SK-N-SH (cell line): ENCODE results near the gene NOL4L. TPM values are rescaled to one million over a fixed set of nuclear protein-coding genes. Genes with fewer than 3 reads are reported as not detected.
A peak's percentile ranks its signal among the peaks of the same experiment; 100 is the strongest.

Experiments used
- CTCF ChIA-PET: fragments of 300-600, 350-600 bp; formaldehyde crosslinking; extraction: SDS; loops from one replicate; lab custom pipeline; 2021; lab: Yijun Ruan, JAX
- POLR2A ChIA-PET: fragments of 350-600 bp; sonication (Branson Sonifier 250); formaldehyde crosslinking; extraction: SDS; loops from one replicate; lab custom pipeline; 2020; ENCODE audit warnings: antibody characterized with exemption, inconsistent platforms; lab: Yijun Ruan, JAX
- DNase-seq: peaks from one replicate; pipeline ENCODE4 v3.0.0; 2012
- H2AFZ ChIP-seq: fragments of 200-600 bp; sonication (generic); 2 replicates; pipeline ENCODE4 v1.8.1; 2016; ENCODE audit warnings: antibody characterized with exemption, mild to moderate bottlenecking, low read depth
- H3F3A ChIP-seq: fragments of 200-600 bp; sonication (generic); replicated peaks from 2 replicates; pipeline ENCODE3; 2016; ENCODE audit warnings: antibody characterized with exemption, mild to moderate bottlenecking; ENCODE audit not compliant: insufficient read depth
- H3K27ac ChIP-seq, 2 experiments: fragments of 200-500 bp in 1 of 2; fragments of 200-600 bp in 1 of 2; sonication (Bioruptor generic) in 1 of 2; sonication (generic), shearing (Covaris generic) in 1 of 2; 2 replicates each; pipeline versions ENCODE4 v1.5.1 to v1.6.1; 2014 to 2016; ENCODE audit warnings: low read depth in 2 of 2, inconsistent platforms in 1 of 2, low read length in 1 of 2, mild to moderate bottlenecking in 1 of 2, mixed read lengths in 1 of 2
- H3K27me3 ChIP-seq: fragments of 200-600 bp; sonication (generic), shearing (Covaris generic); 2 replicates; pipeline ENCODE4 v1.6.1; 2016; ENCODE audit warnings: mixed run types; ENCODE audit not compliant: insufficient read depth
- H3K36me3 ChIP-seq, 2 experiments: fragments of 200-500 bp in 1 of 2; fragments of 200-600 bp in 1 of 2; sonication (Bioruptor generic) in 1 of 2; sonication (generic) in 1 of 2; replicated peaks in 1 of 2; 2 replicates each; pipeline versions ENCODE3 to v1.5.1; 2014 to 2016; ENCODE audit warnings: low read length in 1 of 2, mild to moderate bottlenecking in 1 of 2; ENCODE audit not compliant: insufficient read depth in 2 of 2, control insufficient read depth in 1 of 2
- H3K4me1 ChIP-seq, 2 experiments: fragments of 200-500 bp in 1 of 2; fragments of 200-600 bp in 1 of 2; sonication (Bioruptor generic) in 1 of 2; sonication (generic), shearing (Covaris generic) in 1 of 2; 2 replicates each; pipeline versions ENCODE4 v1.5.1 to v1.6.1; 2014 to 2016; ENCODE audit warnings: low read depth in 1 of 2, low read length in 1 of 2, mixed run types in 1 of 2; ENCODE audit not compliant: insufficient read depth in 2 of 2, control insufficient read depth in 1 of 2
- H3K4me2 ChIP-seq: fragments of 200-600 bp; sonication (generic), shearing (Covaris generic); 2 replicates; pipeline ENCODE4 v1.6.1; 2017; ENCODE audit warnings: mixed run types
- H3K4me3 ChIP-seq, 2 experiments: fragments of 200-500 bp in 1 of 2; fragments of 200-600 bp in 1 of 2; sonication (Bioruptor generic) in 1 of 2; sonication (generic), shearing (Covaris generic) in 1 of 2; 2 replicates each; pipeline versions ENCODE4 v1.5.1 to v1.8.1; 2014 to 2016; ENCODE audit warnings: low read depth in 2 of 2, inconsistent platforms in 1 of 2, low read length in 1 of 2, mild to moderate bottlenecking in 1 of 2, mixed read lengths in 1 of 2, moderate library complexity in 1 of 2
- H3K79me2 ChIP-seq: fragments of 200-600 bp; sonication (generic); 2 replicates; pipeline ENCODE4 v1.8.1; 2017; ENCODE audit warnings: mild to moderate bottlenecking; ENCODE audit not compliant: insufficient read depth
- H3K9ac ChIP-seq: fragments of 200-600 bp; sonication (generic); 2 replicates; pipeline ENCODE4 v1.6.1; 2017; ENCODE audit warnings: mixed run types
- H3K9me2 ChIP-seq: fragments of 200-600 bp; sonication (generic); 2 replicates; pipeline ENCODE4 v1.6.1; 2017; ENCODE audit warnings: mixed run types
- H3K9me3 ChIP-seq: fragments of 200-600 bp; sonication (generic); 2 replicates; pipeline ENCODE4 v1.6.1; 2017; ENCODE audit warnings: mixed run types, mild to moderate bottlenecking, moderate library complexity
- H4K20me1 ChIP-seq: fragments of 200-600 bp; sonication (generic); 2 replicates; pipeline ENCODE4 v1.6.1; 2017; ENCODE audit warnings: mild to moderate bottlenecking, mixed run types; ENCODE audit not compliant: insufficient read depth
- EP300 ChIP-seq, 2 experiments: IDR thresholded peaks; 2 replicates each; pipeline versions ENCODE4 v1.4.0 to v1.6.1; 2012; ENCODE audit warnings: borderline replicate concordance in 1 of 2, low read depth in 1 of 2, low read length in 1 of 2
- FOSL2 ChIP-seq: IDR thresholded peaks from 2 replicates; pipeline ENCODE4 v1.4.0; 2012; ENCODE audit warnings: low read depth, mild to moderate bottlenecking, moderate library complexity, borderline replicate concordance
- FOXJ3 ChIP-seq: sonication (generic); formaldehyde crosslinking; IDR thresholded peaks from 2 replicates; pipeline ENCODE4 v1.5.1; 2020; ENCODE audit warnings: mild to moderate bottlenecking, missing genetic modification reagents
- FOXM1 ChIP-seq: IDR thresholded peaks from 2 replicates; pipeline ENCODE4 v1.4.0; 2012; ENCODE audit warnings: low read depth, mild to moderate bottlenecking
- GABPA ChIP-seq: IDR thresholded peaks from 2 replicates; pipeline ENCODE4 v1.4.0; 2012; ENCODE audit warnings: low read depth, mild to moderate bottlenecking
- PBX3 ChIP-seq: IDR thresholded peaks from 2 replicates; pipeline ENCODE4; 2012
- POLR2AphosphoS5 ChIP-seq: IDR thresholded peaks from 2 replicates; pipeline ENCODE4 v1.6.1; 2012; ENCODE audit warnings: low read depth, low read length
- RAD21 ChIP-seq: IDR thresholded peaks from 2 replicates; pipeline ENCODE4 v1.6.1; 2012; ENCODE audit warnings: mild to moderate bottlenecking, low read length
- RCOR1 ChIP-seq: fragments of 150-350 bp; IDR thresholded peaks from 2 replicates; pipeline ENCODE4 v1.6.1; 2017; ENCODE audit warnings: antibody characterized with exemption, low read length
- REST ChIP-seq: IDR thresholded peaks from 2 replicates; pipeline ENCODE4 v1.6.1; 2012; ENCODE audit warnings: mild to moderate bottlenecking, low read depth, low read length, moderate library complexity
- RFX5 ChIP-seq: IDR thresholded peaks from 2 replicates; pipeline ENCODE4 v1.6.1; 2012; ENCODE audit warnings: mild to moderate bottlenecking, improper control_type of control experiment, low read length
- RXRA ChIP-seq: IDR thresholded peaks from 2 replicates; pipeline ENCODE4 v1.4.0; 2012; ENCODE audit warnings: low read depth, mild to moderate bottlenecking, borderline replicate concordance
- WGBS: methylation state at CpG from one replicate; pipeline ENCODE4 v1.1.6; 2017; ENCODE audit warnings: low lambda C conversion rate; 5-methylcytosine and 5-hydroxymethylcytosine counted together
- polyA plus RNA-seq, 3 experiments: library from polyadenylated mRNA; depleted of rRNA; stranded (reverse); fragments of >200 nt; gene quantifications; 2 replicates each; pipeline ENCODE4 v1.2.3, GENCODE V29; 2012

NOL4L gene
- polyA plus RNA-seq, 1 of the 3 experiments (the other 2 are of a cell fraction) = 14.3 TPM

- peak; percentile 59 for DNase-seq
- Histone ChIP-seq H3K27ac (peak overlapping the region in 1 of 2 experiments; percentile 59; a peak in 1 of 4 replicates), H3K9me3 (no peaks in the 10 kb centered on the region), H3F3A (peaks cover 8% of the 10 kb centered on the region), H4K20me1 (peaks cover 23% of the 10 kb centered on the region; the same call in 1 of the 2 replicates), H3K36me3 (peaks cover 9 to 11% of the 10 kb centered on the region in 2 experiments), H3K4me2 (no peak overlapping the region), H3K27me3 (no peaks in the 10 kb centered on the region)
- CTCF ChIA-PET = interaction anchor here (1.0 to 1.4 kb wide), 3 partner anchors 8 to 15 kb away, joined by 3 read pairs; no protein-coding TSS in a partner anchor
- WGBS = 96% methylated on average over 7 of the region's 15 CpGs
- 0 out of 2 replicates have a peak, but pooled peaks have one; percentile 10 for TF ChIP-seq RCOR1
- TF ChIP-seq FOSL2 = no peak
- TF ChIP-seq, all 33 proteins: peak for 1
- Histone ChIP-seq H2AFZ (no peak overlapping the region), H3K9ac (no peak overlapping the region), H3K9me2 (no peaks in the 10 kb centered on the region), H3K79me2 (peaks cover 74% of the 10 kb centered on the region), H3K4me3 (no peak overlapping the region), H3K4me1 (peaks cover 0 to 61% of the 10 kb centered on the region in 2 experiments; a peak in 3 of 4 replicates)
- POLR2A ChIA-PET = no interaction called here
Measured at GRCh38 chr20:32462900-32463641, 122.1 kb downstream of the NOL4L start.

GRCh38 chr20:32461836-32462600, 123.1 kb downstream of the NOL4L start:
- H2AFZ ChIP-seq = no peak overlapping the region
- no peak overlapping the region for H3K4me3 ChIP-seq
- H3K27me3 ChIP-seq = no peaks in the 10 kb centered on the region
- no peaks in the 10 kb centered on the region for H3K9me3 ChIP-seq
- peaks cover 9 to 11% of the 10 kb centered on the region in 2 experiments for H3K36me3 ChIP-seq
- H3F3A ChIP-seq = peaks cover 11% of the 10 kb centered on the region
- peaks cover 5 to 56% of the 10 kb centered on the region in 2 experiments; a peak in 3 of 4 replicates for H3K4me1 ChIP-seq
- ChIA-PET POLR2A (interaction anchor here (0.6 kb wide), 1 partner anchor 225 kb away, joined by 3 read pairs; no protein-coding TSS in a partner anchor), CTCF (interaction anchor here (1.4 kb wide), 1 partner anchor 9 kb away, joined by 3 read pairs; no protein-coding TSS in a partner anchor)
- no peak overlapping the region for H3K4me2 ChIP-seq
- peak overlapping the region in 1 of 2 experiments; percentile 45; a peak in 1 of 4 replicates for H3K27ac ChIP-seq
- H3K9ac ChIP-seq = no peak overlapping the region
- 94% methylated on average over 7 of the region's 17 CpGs for WGBS
- H3K9me2 ChIP-seq = no peaks in the 10 kb centered on the region
- TF ChIP-seq GABPA = no peak
- TF ChIP-seq PBX3 = no peak
- peaks cover 23% of the 10 kb centered on the region; the same call in 1 of the 2 replicates for H4K20me1 ChIP-seq
- DNase-seq = no peak
- peaks cover 69% of the 10 kb centered on the region for H3K79me2 ChIP-seq

- no peaks in the 10 kb centered on the region for H3K9me2 ChIP-seq
- no peak overlapping the region for H3K4me2 ChIP-seq
- peaks cover 11% of the 10 kb centered on the region for H3F3A ChIP-seq
- WGBS = 94% methylated on average over 12 of the region's 24 CpGs
- peaks cover 68% of the 10 kb centered on the region for H3K79me2 ChIP-seq
- no peak overlapping the region for H2AFZ ChIP-seq
- H3K27ac ChIP-seq = no peak overlapping the region; a peak in 1 of 4 replicates
- DNase-seq = no peak
- no peak overlapping the region for H3K9ac ChIP-seq
- H3K27me3 ChIP-seq = no peaks in the 10 kb centered on the region
- H3K9me3 ChIP-seq = no peaks in the 10 kb centered on the region
- H3K4me3 ChIP-seq = no peak overlapping the region
- peaks cover 5 to 58% of the 10 kb centered on the region in 2 experiments; a peak in 3 of 4 replicates for H3K4me1 ChIP-seq
- ChIA-PET CTCF (interaction anchor here (1.0 to 6.0 kb wide), 3 partner anchors 24 to 192 kb away, joined by 3 to 41 read pairs (median 3); no protein-coding TSS in a partner anchor), POLR2A (no interaction called here)
- peaks cover 32% of the 10 kb centered on the region; the same call in 1 of the 2 replicates for H4K20me1 ChIP-seq
- peaks cover 9 to 15% of the 10 kb centered on the region in 2 experiments for H3K36me3 ChIP-seq
- TF ChIP-seq FOSL2 (no peak), RAD21 (no peak), POLR2AphosphoS5 (no peak), FOXM1 (no peak), REST (no peak), EP300 (IDR thresholded peaks at IDR 0.05; ENCODE audit: borderline replicate concordance in 1 of 2, low read depth in 1 of 2, low read length in 1 of 2) (no peak), RFX5 (no peak), FOXJ3 (CRISPR knock-in tag) (no peak), RXRA (no peak), GABPA (no peak)
Measured at GRCh38 chr20:32460683-32461320, 124.3 kb downstream of the NOL4L start.
